Muscle layer of colon (tissue), 2 donors: ENCODE data around the gene TULP4.
"Not testable (repeated sequence)": the region's sequence is repeated elsewhere in the genome, so short reads cannot be mapped to it uniquely, and the experiment has no call there.

ENCODE experiments used
- H3K27ac ChIP-seq: one replicate; pipeline ENCODE4 v1.7.0; 2013; ENCODE audit warnings: low read depth, mild to moderate bottlenecking, low read length, moderate library complexity
- H3K27me3 ChIP-seq, 2 donors: one replicate each; pipeline ENCODE4 v1.7.0; 2013; ENCODE audit warnings: low read length in 2 of 2, mild to moderate bottlenecking in 2 of 2; ENCODE audit not compliant: insufficient read depth in 2 of 2, control insufficient read depth in 1 of 2
- H3K36me3 ChIP-seq: one replicate; pipeline ENCODE4 v1.7.0; 2013; ENCODE audit warnings: mild to moderate bottlenecking, low read length; ENCODE audit not compliant: insufficient read depth
- H3K4me1 ChIP-seq: one replicate; pipeline ENCODE4 v1.7.0; 2013; ENCODE audit warnings: mild to moderate bottlenecking, low read length; ENCODE audit not compliant: insufficient read depth
- H3K4me3 ChIP-seq, 2 donors: one replicate each; pipeline ENCODE4 v1.7.0; 2013; ENCODE audit warnings: low read length in 2 of 2, low read depth in 1 of 2, mild to moderate bottlenecking in 1 of 2, moderate library complexity in 1 of 2
- H3K9ac ChIP-seq: one replicate; pipeline ENCODE4 v1.7.0; 2013; ENCODE audit warnings: low read length
- H3K9me3 ChIP-seq: one replicate; pipeline ENCODE4 v1.7.0; 2013; ENCODE audit warnings: mild to moderate bottlenecking, low read length
- donor health status: abdominal sarcoma.
- donor health status: Adenocarcinoma of cecum.

Gene TULP4

DNA sequence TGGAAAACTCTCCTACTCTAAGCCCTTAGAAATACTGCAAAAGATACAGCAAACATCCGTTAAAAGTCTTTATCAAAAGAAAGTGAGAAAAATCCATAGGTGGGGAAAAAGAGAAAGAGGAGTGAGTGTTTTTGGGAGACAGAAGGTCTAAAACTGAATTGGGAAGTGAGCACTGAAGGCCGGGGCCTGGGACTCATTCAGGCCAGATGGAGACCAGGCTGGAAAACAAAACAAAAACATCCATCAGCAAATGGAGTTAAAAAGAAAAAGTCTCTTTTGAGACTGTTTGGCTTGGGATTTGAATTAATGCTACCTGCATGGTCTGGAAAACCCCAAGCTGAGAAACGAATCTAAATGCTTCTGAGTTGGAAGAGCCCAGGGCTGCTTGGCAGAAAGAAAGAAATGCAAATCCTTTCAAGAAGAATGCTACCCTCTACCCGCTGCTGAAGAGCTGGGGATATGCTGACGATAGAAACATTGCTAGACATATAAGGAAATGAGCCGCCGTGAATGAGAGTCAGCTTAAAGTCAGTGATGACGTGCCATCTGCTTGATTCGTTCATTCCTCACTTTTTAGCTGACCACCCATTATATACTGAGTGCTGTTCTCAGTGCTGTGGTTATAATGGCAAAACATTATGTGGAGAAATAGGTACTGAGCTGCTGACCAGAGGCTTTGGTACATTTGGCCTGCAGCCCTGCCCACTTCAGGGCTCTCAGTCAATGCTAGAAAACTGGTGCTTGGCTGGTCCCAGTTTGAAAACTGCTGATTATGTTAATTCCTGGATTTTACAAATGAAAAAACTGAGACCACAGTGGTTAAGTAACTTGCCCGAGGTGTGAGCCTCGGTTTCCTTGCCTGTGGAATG lies 28.0 kb upstream of the TULP4 start:
- Histone ChIP-seq H3K9ac (peak overlapping the region; percentile 2), H3K27me3 (no peaks in the 10 kb centered on the region), H3K4me3 (no peak overlapping the region), H3K27ac (peak overlapping the region; percentile 57), H3K9me3 (no peaks in the 10 kb centered on the region), H3K4me1 (peaks cover 45% of the 10 kb centered on the region), H3K36me3 (no peaks in the 10 kb centered on the region)

DNA sequence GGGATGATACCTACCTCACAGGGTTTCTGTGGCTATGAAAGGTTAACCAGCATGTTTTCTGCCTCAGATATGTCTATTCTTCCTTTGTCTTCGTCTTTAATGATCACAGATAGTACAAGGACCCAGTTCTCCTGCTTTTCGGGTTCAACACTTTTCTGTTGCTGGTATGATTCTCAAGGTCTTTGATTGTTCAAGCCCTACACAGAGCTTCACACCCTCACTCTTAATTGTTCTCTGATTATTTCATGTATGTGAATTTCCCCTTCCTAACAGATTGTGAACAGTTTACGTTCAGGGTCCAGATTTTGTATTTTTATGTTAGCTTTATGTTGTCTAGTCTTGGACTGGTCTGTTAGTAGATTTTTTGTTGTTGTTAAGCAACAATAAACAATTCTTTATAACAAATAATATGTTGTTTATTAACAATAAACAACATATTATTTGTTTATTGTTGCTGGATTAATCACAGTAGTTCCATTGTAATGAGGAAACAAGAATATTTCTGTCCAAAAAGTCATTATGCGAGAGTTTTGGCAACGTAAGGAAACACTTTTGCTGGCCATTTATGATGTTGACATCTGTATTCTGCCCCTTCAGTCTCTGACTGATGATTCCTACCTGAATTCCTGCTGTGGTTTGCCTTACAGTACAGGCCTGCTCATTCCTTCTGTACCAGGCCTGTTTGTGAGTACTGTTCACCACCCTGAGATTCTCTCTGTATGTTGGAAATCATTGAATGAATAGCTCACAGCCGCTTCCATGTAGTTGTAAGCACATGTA lies 27.2 kb upstream of the TULP4 start:
- Histone ChIP-seq H3K27ac (peak overlapping the region; percentile 10), H3K9me3 (no peaks in the 10 kb centered on the region), H3K4me1 (peaks cover 41% of the 10 kb centered on the region), H3K36me3 (no peaks in the 10 kb centered on the region), H3K4me3 (no peak overlapping the region), H3K27me3 (no peaks in the 10 kb centered on the region), H3K9ac (peak overlapping the region; percentile 2)

DNA sequence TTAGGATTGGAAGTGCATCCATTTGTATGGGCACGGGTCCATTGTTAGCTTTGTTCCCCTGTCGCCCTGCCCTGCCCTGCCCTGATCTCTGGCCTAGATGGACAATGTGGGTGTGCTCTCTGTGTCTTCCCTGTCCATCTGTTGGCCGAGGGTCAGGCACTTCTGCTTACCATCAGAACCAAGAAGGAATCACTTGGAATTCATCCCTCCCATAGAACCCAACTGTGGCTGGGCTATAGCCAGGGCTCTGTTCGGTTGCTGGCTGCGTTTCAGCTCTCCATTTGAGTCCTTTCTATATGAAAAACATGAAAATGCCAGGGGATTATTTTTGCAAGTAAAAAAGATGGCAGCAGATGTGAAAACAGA lies 26.6 kb upstream of the TULP4 start:
- H3K4me3 ChIP-seq, result no peak overlapping the region
- no peaks in the 10 kb centered on the region for H3K27me3 ChIP-seq
- no peaks in the 10 kb centered on the region for H3K36me3 ChIP-seq
- H3K4me1 ChIP-seq, result peaks cover 41% of the 10 kb centered on the region
- H3K27ac ChIP-seq, result no peak overlapping the region
- H3K9me3 ChIP-seq, result no peaks in the 10 kb centered on the region
- H3K9ac ChIP-seq, result no peak overlapping the region

GRCh38 chr6:158286413-158286812 lies 25.9 kb upstream of the TULP4 start:
- H3K9ac ChIP-seq, result no peak overlapping the region
- no peaks in the 10 kb centered on the region for H3K27me3 ChIP-seq
- H3K27ac ChIP-seq, result no peak overlapping the region
- peaks cover 41% of the 10 kb centered on the region for H3K4me1 ChIP-seq
- H3K4me3 ChIP-seq, result no peak overlapping the region
- no peaks in the 10 kb centered on the region for H3K36me3 ChIP-seq
- no peaks in the 10 kb centered on the region for H3K9me3 ChIP-seq

DNA sequence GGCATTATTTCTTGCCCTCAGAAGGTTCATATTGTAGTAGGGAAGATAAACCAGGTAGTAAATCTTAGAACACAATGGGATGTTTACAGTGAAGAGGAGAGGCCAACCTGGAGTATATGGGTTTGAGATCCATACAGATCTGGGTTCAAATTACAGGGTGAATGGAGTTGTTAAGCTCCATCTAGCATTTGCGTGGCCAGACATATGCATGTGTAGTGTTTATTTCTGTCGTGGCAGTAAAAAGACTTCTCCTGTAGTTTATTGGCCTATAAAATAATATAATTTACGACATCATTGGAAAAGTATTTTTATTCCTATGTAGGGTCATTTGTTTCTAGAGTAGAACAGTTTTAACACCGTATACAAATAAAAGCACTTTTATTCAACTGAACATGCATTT lies 25.2 kb upstream of the TULP4 start:
- Histone ChIP-seq H3K4me3 (no peak overlapping the region), H3K27ac (no peak overlapping the region), H3K36me3 (no peaks in the 10 kb centered on the region), H3K9me3 (no peaks in the 10 kb centered on the region), H3K4me1 (peaks cover 41% of the 10 kb centered on the region), H3K9ac (no peak overlapping the region), H3K27me3 (no peaks in the 10 kb centered on the region)

DNA sequence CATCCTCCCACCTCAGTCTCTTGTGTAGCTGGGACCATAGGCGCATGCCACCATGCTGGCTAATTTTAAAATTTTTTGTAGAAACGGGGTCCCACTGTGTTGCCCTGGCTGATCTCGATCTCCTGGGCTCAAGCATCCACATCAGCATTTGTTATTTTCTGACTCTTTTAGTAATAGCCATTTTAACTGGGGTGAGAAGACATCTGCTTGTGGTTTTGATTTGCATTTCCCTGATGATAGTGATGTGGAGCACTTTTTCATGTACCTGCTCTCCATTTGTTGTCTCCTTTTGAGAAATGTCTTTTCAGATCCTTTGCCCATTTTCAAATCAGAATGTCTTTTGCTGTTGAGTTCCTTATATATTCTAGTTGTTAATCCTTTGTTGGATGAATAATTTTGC lies 22.2 kb upstream of the TULP4 start:
- no peaks in the 10 kb centered on the region for H3K36me3 ChIP-seq
- no peaks in the 10 kb centered on the region for H3K9me3 ChIP-seq
- H3K27me3 ChIP-seq, result no peaks in the 10 kb centered on the region
- H3K4me1 ChIP-seq, result peaks cover 24% of the 10 kb centered on the region
- H3K9ac ChIP-seq, result no peak overlapping the region
- no peak overlapping the region for H3K4me3 ChIP-seq
- no peak overlapping the region for H3K27ac ChIP-seq

- Histone ChIP-seq H3K4me1 (peaks cover 18% of the 10 kb centered on the region), H3K27me3 (no peaks in the 10 kb centered on the region), H3K27ac (no peak overlapping the region), H3K9ac (no peak overlapping the region), H3K9me3 (no peaks in the 10 kb centered on the region), H3K4me3 (no peak overlapping the region), H3K36me3 (no peaks in the 10 kb centered on the region)
Observed at GRCh38 chr6:158290659-158291058, 21.6 kb upstream of the TULP4 start.

GRCh38 chr6:158292016-158292415 lies 20.2 kb upstream of the TULP4 start:
- no peaks in the 10 kb centered on the region for H3K27me3 ChIP-seq
- H3K9me3 ChIP-seq, result no peaks in the 10 kb centered on the region
- no peak overlapping the region for H3K4me3 ChIP-seq
- peaks cover 4% of the 10 kb centered on the region for H3K4me1 ChIP-seq
- no peaks in the 10 kb centered on the region for H3K36me3 ChIP-seq
- no peak overlapping the region for H3K9ac ChIP-seq
- H3K27ac ChIP-seq, result no peak overlapping the region

- Histone ChIP-seq H3K4me1 (no peaks in the 10 kb centered on the region), H3K4me3 (no peak overlapping the region), H3K27ac (no peak overlapping the region), H3K27me3 (no peaks in the 10 kb centered on the region), H3K36me3 (no peaks in the 10 kb centered on the region), H3K9me3 (no peaks in the 10 kb centered on the region), H3K9ac (no peak overlapping the region)
Observed at GRCh38 chr6:158293122-158293521, 19.1 kb upstream of the TULP4 start.

DNA sequence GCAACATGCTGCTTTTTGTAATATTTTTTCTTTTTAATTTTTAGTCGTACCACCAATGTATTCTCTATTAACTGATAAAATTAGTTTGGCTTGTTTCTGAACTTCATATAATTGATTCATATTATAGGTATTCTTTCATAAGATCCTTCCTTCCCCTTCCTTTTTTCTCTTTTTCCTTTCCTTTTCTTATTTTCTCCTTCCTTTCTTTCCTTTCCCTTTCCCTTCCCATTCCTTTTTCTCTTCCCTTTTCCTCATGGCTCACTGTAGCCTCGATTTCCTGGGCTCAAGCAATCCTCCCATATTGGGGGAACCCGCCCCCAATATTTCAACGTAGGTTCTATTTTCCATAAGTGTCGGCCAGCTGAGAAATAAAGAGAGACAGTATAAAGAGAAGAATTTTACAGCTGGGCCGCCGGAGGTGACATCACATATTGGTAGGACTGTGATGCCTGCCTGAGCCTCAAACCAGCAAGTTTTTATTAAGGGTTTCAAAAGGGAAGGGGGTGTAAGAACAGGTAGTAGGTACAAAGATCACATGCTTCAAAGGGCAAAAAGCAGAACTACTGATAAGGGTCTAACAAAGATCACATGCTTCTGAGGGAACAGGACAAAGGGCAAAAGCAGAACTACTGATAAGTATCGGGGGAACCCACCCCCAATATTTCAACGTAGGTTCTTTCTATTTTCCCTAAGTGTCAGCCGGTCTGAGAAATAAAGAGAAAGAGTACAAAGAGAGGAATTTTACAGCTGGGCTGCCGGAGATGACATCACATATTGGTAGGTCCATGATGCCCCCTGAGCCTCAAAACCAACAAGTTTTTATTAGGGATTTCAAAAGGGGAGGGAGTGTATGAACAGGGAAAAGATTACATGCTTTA lies 16.1 kb upstream of the TULP4 start:
- not testable (repeated sequence) for H3K27me3 ChIP-seq, H3K9ac ChIP-seq, H3K9me3 ChIP-seq, H3K4me1 ChIP-seq, H3K36me3 ChIP-seq, H3K4me3 ChIP-seq, H3K27ac ChIP-seq

- H3K4me1 ChIP-seq, H3K27me3 ChIP-seq, H3K9ac ChIP-seq, H3K4me3 ChIP-seq, H3K36me3 ChIP-seq, H3K27ac ChIP-seq, H3K9me3 ChIP-seq: not testable (repeated sequence)
Observed at GRCh38 chr6:158296854-158297324, 15.4 kb upstream of the TULP4 start.
